ENCODE data around the gene LRRC58. TPM values are rescaled to one million over a fixed set of nuclear protein-coding genes. Genes with fewer than 3 reads are reported as not detected.

The LRRC58 gene
- total RNA-seq, 1 experiment from 2014 or later = 34.8 TPM

GRCh38 chr3:120381503-120381902 is 32.3 kb upstream of the LRRC58 start:
- Histone ChIP-seq H3K79me2 (ENCODE audit: insufficient read depth, low read length) (no peaks in the 10 kb centered on the region), H4K20me1 (ENCODE audit: insufficient read depth) (no peaks in the 10 kb centered on the region), H3K4me3 (replicated peaks in 1 of 2; ENCODE audit: low read depth in 1 of 2, low read length in 2 of 2) (no peak overlapping the region), H3K27me3 (ENCODE audit: insufficient read depth, low read length) (no peaks in the 10 kb centered on the region), H3K9me2 (ENCODE audit: insufficient read depth) (0 out of 2 replicates have a peak, but pooled peaks cover 2% of the 10 kb centered on the region), H3K9ac (ENCODE audit: low read length) (no peak overlapping the region), H3K4me1 (ENCODE audit: control insufficient read depth in 1 of 2, insufficient read depth in 2 of 2, low read length in 2 of 2) (no peaks in the 10 kb centered on the region), H3K4me2 (ENCODE audit: low read length) (no peak overlapping the region), H3K27ac (ENCODE audit: low read depth, low read length) (no peak overlapping the region), H3K9me3 (ENCODE audit: control insufficient read depth in 1 of 2, insufficient read depth in 1 of 2, low read depth in 1 of 2, low read length in 2 of 2) (no peaks in the 10 kb centered on the region), H3K36me3 (ENCODE audit: control insufficient read depth in 1 of 2, insufficient read depth in 2 of 2, low read length in 2 of 2) (no peaks in the 10 kb centered on the region), H2AFZ (ENCODE audit: low read depth, low read length, poor library complexity, severe bottlenecking) (no peak overlapping the region)
- no peak for ATAC-seq
- DNase-seq (ENCODE audit: low read depth, low spot score) = no peak
- CTCF ChIA-PET = no interaction called here
- TF ChIP-seq EZH2phosphoT487 (IDR thresholded peaks at IDR 0.05; ENCODE audit: borderline replicate concordance) (no peak), SRF (IDR thresholded peaks at IDR 0.05; ENCODE audit: low read depth) (no peak), ZFX (IDR thresholded peaks at IDR 0.05) (no peak), ELF1 (IDR thresholded peaks at IDR 0.05; ENCODE audit: borderline replicate concordance, low read depth) (no peak), TCF7L2 (IDR thresholded peaks at IDR 0.05; ENCODE audit: borderline replicate concordance, extremely low read depth, insufficient read depth, insufficient read length) (no peak), MAX (IDR thresholded peaks at IDR 0.05) (no peak), SP1 (IDR thresholded peaks at IDR 0.05; ENCODE audit: low read depth) (no peak), POLR2AphosphoS5 (IDR thresholded peaks at IDR 0.05; ENCODE audit: low read depth, low read length) (no peak), CTCF (IDR thresholded peaks at IDR 0.05 in 2 of 3, conservative IDR thresholded peaks at IDR 0.05 in 1 of 3; ENCODE audit: borderline replicate concordance in 1 of 3, insufficient read depth in 1 of 3, low read depth in 2 of 3, low read length in 2 of 3) (no peak), ATF3 (IDR thresholded peaks at IDR 0.05) (no peak), SIN3A (IDR thresholded peaks at IDR 0.05; ENCODE audit: low read depth) (no peak), ZBTB33 (IDR thresholded peaks at IDR 0.05; ENCODE audit: extremely low read depth, insufficient replicate concordance, low read length) (no peak), POLR2A (IDR thresholded peaks at IDR 0.05; ENCODE audit: borderline replicate concordance, extremely low read depth, insufficient read depth, insufficient read length) (no peak), RAD21 (IDR thresholded peaks at IDR 0.05; ENCODE audit: low read depth) (no peak), EGR1 (IDR thresholded peaks at IDR 0.05; ENCODE audit: low read depth) (no peak), REST (IDR thresholded peaks at IDR 0.05; ENCODE audit: low read depth) (no peak), YY1 (IDR thresholded peaks at IDR 0.05; ENCODE audit: extremely low read depth, insufficient replicate concordance, low read depth, low read length) (no peak)
- RAD21 ChIA-PET (ENCODE audit: low non-redundant PET in 1 of 2, low total read pairs in 2 of 2, uncharacterized antibody in 2 of 2, unreplicated experiment in 2 of 2) = no interaction called here
- intact Hi-C loops (cut with micrococcal nuclease) = no loop called here
- POLR2A ChIA-PET = no interaction called here
- BruUV-seq (replicated peaks) = no TSS peak

Measured in HCT116 (cell line).